DOHH2 (cell line): ENCODE data around the gene SLC25A6.

Source experiments
- EZH2phosphoT487 ChIP-seq: fragments of 200-600 bp; sonication (generic); IDR thresholded peaks from 2 replicates; pipeline ENCODE4 v1.6.1; 2017; ENCODE audit warnings: borderline replicate concordance, mild to moderate bottlenecking, antibody characterized with exemption, low read length, moderate library complexity, mixed read lengths
- TF ChIP-seq, protein P1 (sequence below): fragments of 200-600 bp; sonication (generic); IDR thresholded peaks from one replicate; pipeline ENCODE4 v1.5.1; 2014; ENCODE audit warnings: antibody characterized with exemption, mild to moderate bottlenecking, low read depth, low read length; ENCODE audit not compliant: poor library complexity, severe bottlenecking

DNA sequence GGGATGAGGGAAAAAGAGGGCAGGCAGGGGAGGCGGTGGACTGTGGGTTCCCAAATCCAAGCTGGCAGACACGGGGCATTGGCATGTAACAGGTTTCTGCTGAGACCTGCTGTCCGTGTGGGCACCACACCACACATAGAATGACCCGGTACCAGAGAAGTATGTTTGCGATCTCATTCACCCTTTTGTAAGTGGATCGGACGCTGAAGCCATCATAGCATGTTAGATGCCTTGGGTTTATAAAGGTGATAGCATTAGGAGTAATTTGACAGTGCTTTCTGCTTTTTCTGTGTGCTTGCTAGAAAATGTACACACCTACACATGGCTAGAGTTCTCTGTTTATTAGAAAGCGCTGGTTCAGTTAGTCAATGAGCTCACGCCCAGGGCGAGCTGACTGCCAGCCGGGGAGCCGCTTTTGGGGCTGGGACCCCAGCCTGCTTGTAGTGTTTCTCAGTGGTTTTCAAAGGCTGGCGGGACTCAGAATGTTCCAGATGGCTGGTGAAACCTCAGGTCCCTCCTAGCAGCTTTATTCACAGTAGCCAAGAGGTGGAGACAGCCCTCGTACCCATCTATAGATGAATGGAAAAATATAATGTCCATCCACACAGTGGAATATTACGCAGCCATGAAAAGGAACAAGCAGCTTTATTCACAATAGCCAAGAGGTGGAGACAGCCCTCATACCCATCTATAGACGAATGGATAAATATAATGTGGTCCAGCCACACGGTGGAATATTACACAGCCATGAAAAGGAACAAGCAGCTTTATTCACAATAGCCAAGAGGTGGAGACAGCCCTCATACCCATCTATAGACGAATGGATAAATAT is 54.7 kb downstream of the SLC25A6 start:
- TF ChIP-seq, protein P1, sequence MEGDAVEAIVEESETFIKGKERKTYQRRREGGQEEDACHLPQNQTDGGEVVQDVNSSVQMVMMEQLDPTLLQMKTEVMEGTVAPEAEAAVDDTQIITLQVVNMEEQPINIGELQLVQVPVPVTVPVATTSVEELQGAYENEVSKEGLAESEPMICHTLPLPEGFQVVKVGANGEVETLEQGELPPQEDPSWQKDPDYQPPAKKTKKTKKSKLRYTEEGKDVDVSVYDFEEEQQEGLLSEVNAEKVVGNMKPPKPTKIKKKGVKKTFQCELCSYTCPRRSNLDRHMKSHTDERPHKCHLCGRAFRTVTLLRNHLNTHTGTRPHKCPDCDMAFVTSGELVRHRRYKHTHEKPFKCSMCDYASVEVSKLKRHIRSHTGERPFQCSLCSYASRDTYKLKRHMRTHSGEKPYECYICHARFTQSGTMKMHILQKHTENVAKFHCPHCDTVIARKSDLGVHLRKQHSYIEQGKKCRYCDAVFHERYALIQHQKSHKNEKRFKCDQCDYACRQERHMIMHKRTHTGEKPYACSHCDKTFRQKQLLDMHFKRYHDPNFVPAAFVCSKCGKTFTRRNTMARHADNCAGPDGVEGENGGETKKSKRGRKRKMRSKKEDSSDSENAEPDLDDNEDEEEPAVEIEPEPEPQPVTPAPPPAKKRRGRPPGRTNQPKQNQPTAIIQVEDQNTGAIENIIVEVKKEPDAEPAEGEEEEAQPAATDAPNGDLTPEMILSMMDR, result no peak
- TF ChIP-seq EZH2phosphoT487, result no peak
